Kidney epithelial cell (primary cell): ENCODE data around the gene MZF1. TPM values are rescaled to one million over a fixed set of nuclear protein-coding genes. Genes with fewer than 3 reads are reported as not detected.

Experiments used
- DNase-seq: peaks from one replicate; pipeline ENCODE4 v3.0.0-alpha.2; 2010; ENCODE audit warnings: low read depth
- H3K27me3 ChIP-seq: 2 replicates; pipeline ENCODE4 v1.6.0; 2011; ENCODE audit warnings: low read length; ENCODE audit not compliant: control insufficient read depth, insufficient read depth
- H3K36me3 ChIP-seq: 2 replicates; pipeline ENCODE4 v1.5.1; 2011; ENCODE audit warnings: low read length; ENCODE audit not compliant: control insufficient read depth, insufficient read depth
- H3K4me3 ChIP-seq: 2 replicates; pipeline ENCODE4 v1.5.1; 2011; ENCODE audit warnings: low read depth, mild to moderate bottlenecking, control low read depth, low read length
- total RNA-seq: library from RNA; depleted of rRNA; stranded (reverse); fragments of >200 nt; gene quantifications from 2 replicates; pipeline ENCODE4 v1.2.3, GENCODE V29; 2015
- TF ChIP-seq, protein P1 (sequence below): IDR thresholded peaks from 2 replicates; pipeline ENCODE4 v1.5.1; 2011; ENCODE audit warnings: mild to moderate bottlenecking, moderate library complexity, low read length, control low read depth, inconsistent platforms; ENCODE audit not compliant: insufficient read depth, poor library complexity, severe bottlenecking

Gene MZF1
- total RNA-seq, 1 donor from 2014 or later, result 14.6 TPM

DNA sequence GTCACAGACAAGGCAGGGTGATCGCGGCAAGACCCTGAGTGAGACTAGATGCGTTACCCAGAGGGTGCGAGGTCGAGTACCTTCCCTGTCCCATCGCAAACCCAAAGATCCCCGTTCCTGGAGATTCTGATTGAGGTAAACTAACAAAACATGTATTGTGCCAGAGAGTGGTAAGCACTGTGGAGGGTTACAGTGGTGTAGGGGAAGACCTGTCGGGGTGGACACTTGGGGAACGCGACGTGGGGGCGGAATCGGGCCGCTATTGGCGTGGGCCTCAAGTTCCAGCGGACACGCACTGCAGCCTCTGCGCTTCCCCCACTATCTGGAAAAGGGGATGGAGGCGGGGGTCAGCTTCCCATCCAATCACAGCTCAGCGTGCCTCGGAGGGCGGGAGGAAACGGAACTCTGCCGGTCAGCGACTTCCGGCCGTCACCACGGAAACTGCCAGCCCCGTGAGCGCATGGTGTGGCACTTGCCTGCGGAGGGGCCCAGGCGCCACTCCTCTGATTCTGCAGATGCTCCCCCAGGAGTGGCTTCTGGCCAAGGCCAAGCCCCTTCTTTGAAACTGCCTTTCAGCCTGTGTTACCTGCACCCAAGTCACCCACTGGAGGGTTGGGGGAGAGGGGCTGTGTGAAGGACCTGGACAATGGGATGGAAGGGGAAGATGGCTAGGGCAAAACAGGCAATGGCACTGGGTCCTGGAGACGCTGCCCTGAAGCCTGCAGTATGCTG is 13.7 kb downstream of the MZF1 start:
- Histone ChIP-seq H3K27me3 (no peaks in the 10 kb centered on the region), H3K4me3 (peak overlapping the region; percentile 95), H3K36me3 (peaks cover 1% of the 10 kb centered on the region)
- no peak for DNase-seq
- TF ChIP-seq, protein P1, sequence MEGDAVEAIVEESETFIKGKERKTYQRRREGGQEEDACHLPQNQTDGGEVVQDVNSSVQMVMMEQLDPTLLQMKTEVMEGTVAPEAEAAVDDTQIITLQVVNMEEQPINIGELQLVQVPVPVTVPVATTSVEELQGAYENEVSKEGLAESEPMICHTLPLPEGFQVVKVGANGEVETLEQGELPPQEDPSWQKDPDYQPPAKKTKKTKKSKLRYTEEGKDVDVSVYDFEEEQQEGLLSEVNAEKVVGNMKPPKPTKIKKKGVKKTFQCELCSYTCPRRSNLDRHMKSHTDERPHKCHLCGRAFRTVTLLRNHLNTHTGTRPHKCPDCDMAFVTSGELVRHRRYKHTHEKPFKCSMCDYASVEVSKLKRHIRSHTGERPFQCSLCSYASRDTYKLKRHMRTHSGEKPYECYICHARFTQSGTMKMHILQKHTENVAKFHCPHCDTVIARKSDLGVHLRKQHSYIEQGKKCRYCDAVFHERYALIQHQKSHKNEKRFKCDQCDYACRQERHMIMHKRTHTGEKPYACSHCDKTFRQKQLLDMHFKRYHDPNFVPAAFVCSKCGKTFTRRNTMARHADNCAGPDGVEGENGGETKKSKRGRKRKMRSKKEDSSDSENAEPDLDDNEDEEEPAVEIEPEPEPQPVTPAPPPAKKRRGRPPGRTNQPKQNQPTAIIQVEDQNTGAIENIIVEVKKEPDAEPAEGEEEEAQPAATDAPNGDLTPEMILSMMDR, result no peak

DNA sequence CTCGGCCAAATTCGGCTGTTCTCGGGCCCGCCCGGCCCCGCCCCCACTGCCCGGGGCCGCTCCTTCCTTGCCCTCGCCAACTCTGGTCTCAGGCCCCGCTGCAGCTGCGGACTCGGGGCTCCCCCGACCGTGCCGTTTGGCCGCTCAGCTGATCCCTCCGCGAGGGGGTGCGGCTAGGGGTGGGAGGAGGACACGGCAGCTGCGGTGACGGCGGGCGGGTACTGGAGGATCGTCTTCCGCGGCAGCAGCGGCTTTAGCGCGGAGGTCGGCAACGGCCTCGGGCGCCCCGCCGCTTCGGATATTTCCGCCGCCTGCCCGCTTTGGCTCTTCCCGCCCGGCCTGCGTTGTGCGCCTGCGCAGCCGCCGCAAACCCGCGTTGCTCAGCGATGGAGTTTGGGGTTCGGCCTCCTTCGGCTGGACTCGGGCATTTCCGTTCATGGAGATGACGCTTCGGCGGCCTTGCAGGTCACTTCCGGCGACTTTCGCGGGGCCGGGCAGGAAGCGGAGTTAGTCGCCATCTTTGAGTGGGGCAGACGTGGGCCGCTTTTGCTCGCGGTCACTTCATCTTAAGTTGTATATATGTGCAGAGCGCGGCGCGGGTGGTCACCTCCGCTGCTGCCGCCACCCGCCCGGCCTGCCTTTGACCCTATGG is 14.4 kb downstream of the MZF1 start:
- peaks cover 1% of the 10 kb centered on the region for H3K36me3 ChIP-seq
- peak; percentile 94 for DNase-seq
- peak overlapping the region; percentile 95 for H3K4me3 ChIP-seq
- no peaks in the 10 kb centered on the region for H3K27me3 ChIP-seq
- TF ChIP-seq, protein P1, result no peak

DNA sequence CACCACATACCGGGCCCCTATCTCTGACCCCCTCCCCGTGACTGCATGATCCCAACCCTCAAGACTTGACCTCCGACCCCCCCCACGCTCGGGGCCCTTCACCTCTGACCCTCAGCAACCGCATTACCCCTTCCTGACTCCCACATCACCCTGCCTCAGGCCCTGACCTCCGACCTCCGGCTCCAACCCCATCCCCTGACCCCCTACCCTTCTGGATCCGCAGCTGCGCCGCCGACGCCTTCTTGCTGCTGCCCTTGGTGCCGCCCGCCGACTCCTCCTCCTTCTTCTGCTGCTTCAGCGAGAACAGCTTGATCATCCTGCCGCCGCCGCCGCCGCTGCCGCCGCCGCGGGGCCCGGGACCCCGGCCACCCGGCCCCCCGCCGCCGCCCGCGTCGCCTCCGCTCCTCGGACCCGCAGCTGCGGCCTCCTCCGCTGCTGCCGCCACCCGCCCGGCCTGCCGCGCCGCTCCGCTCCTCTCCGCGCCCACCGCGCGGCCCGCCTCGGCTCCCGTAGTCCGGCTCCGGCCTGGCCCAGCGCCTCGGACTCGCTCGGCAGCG is 15.0 kb downstream of the MZF1 start, which contains the start of gene UBE2M:
TSS of gene UBE2M (minus strand) at position 546 of the 557 bp plus-strand sequence. CDS start at position 316, 230 bp downstream.
- TF ChIP-seq, protein P1, result no peak
- Histone ChIP-seq H3K4me3 (peak within 1 kb of the TSS; percentile 95), H3K36me3 (peaks cover 1% of the 10 kb centered on the region), H3K27me3 (no peaks in the 10 kb centered on the region)
- no peak for DNase-seq

DNA sequence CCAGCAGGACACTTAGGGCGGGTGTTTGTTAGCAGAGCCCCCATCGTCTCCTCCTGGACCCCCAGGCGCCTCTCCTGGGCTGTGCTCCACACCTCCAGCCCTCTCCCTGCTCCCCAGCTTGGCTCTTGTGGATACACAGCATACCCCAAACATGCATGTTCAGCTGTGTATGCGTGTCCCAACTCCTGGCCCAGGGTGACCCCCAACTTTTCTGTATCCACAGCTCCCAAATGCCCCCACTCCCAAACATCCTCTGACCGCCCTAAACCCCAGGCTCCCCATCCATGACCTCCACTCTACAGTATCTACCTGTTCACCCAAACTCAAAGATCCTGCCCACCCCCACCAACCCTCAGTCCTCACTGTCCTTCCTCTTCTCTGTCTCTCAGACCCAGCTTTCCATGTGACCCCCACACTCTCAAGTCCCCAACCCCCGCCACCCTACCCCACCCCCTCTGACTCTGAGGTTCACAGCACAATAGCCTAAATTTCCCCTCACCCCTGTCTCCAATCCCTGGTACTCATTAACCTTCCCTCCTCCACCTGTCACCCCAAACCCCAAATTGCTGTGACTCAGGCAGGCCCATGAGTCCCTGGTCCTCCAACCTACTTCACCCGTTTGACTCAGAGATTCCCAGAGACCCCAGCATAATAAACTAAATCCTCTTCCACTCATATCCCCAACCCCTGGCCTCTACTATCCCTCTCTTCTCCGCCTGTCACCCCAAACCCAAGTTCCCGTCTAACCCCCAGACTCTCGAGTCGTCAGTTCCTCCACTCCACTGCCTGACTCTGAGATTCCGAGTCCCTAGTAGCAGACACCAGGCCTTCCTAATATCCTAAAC is 15.7 kb downstream of the MZF1 start:
- no peak for DNase-seq
- H3K4me3 ChIP-seq, result peak overlapping the region; percentile 95
- peaks cover 1% of the 10 kb centered on the region for H3K36me3 ChIP-seq
- TF ChIP-seq, protein P1, result no peak
- H3K27me3 ChIP-seq, result no peaks in the 10 kb centered on the region

DNA sequence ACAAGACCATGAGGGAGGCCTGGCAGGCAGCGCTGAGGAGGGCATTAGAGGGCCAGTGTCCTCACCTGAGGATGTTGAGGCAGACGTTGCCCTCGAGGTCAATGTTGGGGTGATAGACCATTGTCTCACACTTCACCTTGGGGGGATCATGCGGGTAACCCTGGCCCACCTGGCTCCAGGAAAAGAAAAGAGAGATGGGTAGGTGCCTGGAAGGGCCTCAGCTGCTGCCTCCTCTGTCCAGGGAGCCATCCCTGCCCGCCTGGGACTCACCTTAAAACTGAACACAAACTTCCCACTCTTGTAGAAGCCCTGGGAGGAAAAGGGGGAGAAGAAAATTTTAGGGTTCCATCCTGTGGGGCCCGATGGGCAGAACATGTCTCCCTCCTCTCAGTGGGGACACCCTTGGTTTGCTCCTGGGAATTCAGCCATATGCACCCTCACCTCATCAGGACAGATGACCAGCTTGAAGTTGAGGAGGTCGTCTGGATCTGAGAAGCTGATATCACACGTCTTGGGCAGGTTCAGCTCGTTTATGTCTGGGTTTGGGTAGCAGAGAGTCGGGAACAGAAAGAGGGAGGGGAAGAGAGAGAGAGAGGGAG is 16.4 kb downstream of the MZF1 start:
- Histone ChIP-seq H3K36me3 (peaks cover 2% of the 10 kb centered on the region), H3K27me3 (no peaks in the 10 kb centered on the region), H3K4me3 (no peak overlapping the region)
- TF ChIP-seq, protein P1, result no peak
- DNase-seq, result no peak
